Keratinocyte (primary cell): ENCODE measurements around the gene ADNP2.

Experiments
- CTCF ChIP-seq, 3 experiments: IDR thresholded peaks in 1 of 3; conservative IDR thresholded peaks in 1 of 3; optimal IDR thresholded peaks in 1 of 3; 2 replicates in 2 of 3; 3 replicates in 1 of 3; pipeline versions ENCODE3 to v1.5.1; 2011; ENCODE audit warnings: low read length in 3 of 3, mild to moderate bottlenecking in 3 of 3, moderate library complexity in 2 of 3, control low read depth in 1 of 3, inconsistent platforms in 1 of 3; ENCODE audit not compliant: insufficient read depth in 2 of 3; ENCODE audit errors: extremely low read depth in 1 of 3
- EZH2 ChIP-seq: IDR thresholded peaks from one replicate; pipeline ENCODE4 v1.6.1; 2012; ENCODE audit warnings: inconsistent platforms, mild to moderate bottlenecking, low read length, moderate library complexity

- peak; percentile 89 to 98 (median 94) for TF ChIP-seq CTCF (optimal IDR thresholded peaks at IDR 0.05 in 1 of 3, IDR thresholded peaks at IDR 0.05 in 1 of 3, conservative IDR thresholded peaks at IDR 0.05 in 1 of 3; ENCODE audit: extremely low read depth in 1 of 3, insufficient read depth in 2 of 3, low read length in 3 of 3)
- no peak for TF ChIP-seq EZH2
Observed at GRCh38 chr18:80157708-80158343, 48.8 kb downstream of the ADNP2 start.
